ENCODE data around the gene LY6G6F. TPM values are rescaled to one million over a fixed set of nuclear protein-coding genes. Genes with fewer than 3 reads are reported as not detected.

LY6G6F gene
- total RNA-seq, 1 donor from 2014 or later = not detected

DNA sequence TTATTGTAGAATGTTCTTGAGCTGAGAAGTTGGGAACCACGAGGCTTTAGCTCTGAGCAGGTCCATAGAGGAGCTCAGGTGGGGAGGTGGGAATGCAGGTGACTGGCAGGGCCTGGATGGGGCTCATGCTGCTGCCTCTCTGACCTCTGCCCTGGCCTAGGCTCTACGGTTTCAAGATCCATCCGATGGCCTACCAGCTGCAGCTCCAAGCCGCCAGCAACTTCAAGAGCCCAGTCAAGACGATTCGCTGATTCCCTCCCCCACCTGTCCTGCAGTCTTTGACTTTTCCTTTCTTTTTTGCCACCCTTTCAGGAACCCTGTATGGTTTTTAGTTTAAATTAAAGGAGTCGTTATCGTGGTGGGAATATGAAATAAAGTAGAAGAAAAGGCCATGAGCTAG lies 37.0 kb upstream of the LY6G6F start, which contains the start of gene LY6G5B:
TSS of gene LY6G5B (plus strand) at position 301 of the 400 bp plus-strand sequence. CDS start 975 bp downstream, outside the sequence.
- Mint-ChIP-seq H3K27ac (ENCODE audit: unreplicated experiment) (no peak within 1 kb of the TSS), H3K4me1 (ENCODE audit: low read depth, unreplicated experiment) (peaks cover 15% of the 10 kb centered on the region), H3K27me3 (ENCODE audit: low read depth, unreplicated experiment) (no peaks in the 10 kb centered on the region), H3K36me3 (ENCODE audit: low read depth, unreplicated experiment) (peaks cover 18% of the 10 kb centered on the region), H3K9me3 (ENCODE audit: unreplicated experiment) (no peaks in the 10 kb centered on the region), H3K4me3 (ENCODE audit: unreplicated experiment) (no peak within 1 kb of the TSS)
- Histone ChIP-seq H2AFZ (ENCODE audit: low read depth, low read length) (no peak within 1 kb of the TSS), H3K4me1 (ENCODE audit: insufficient read depth, low read length) (peaks cover 7% of the 10 kb centered on the region), H4K20me1 (ENCODE audit: insufficient read depth, low read length) (peaks cover 50% of the 10 kb centered on the region), H3K79me2 (ENCODE audit: insufficient read depth, low read length) (peaks cover 55% of the 10 kb centered on the region), H3K27me3 (ENCODE audit: insufficient read depth, low read length) (no peaks in the 10 kb centered on the region), H3K9me3 (ENCODE audit: insufficient read depth, low read depth, low read length) (no peaks in the 10 kb centered on the region), H3K9ac (ENCODE audit: low read length) (no peak within 1 kb of the TSS), H3K4me2 (ENCODE audit: low read length) (no peak within 1 kb of the TSS), H3K36me3 (ENCODE audit: insufficient read depth, low read length) (peaks cover 45% of the 10 kb centered on the region), H3K4me3 (ENCODE audit: insufficient read depth, low read depth, low read length) (no peak within 1 kb of the TSS), H3K27ac (ENCODE audit: low read depth, low read length) (no peak within 1 kb of the TSS)
- no peak for TF ChIP-seq EZH2 (IDR thresholded peaks at IDR 0.05; ENCODE audit: insufficient read depth, low read length)
- TF ChIP-seq, protein P1, sequence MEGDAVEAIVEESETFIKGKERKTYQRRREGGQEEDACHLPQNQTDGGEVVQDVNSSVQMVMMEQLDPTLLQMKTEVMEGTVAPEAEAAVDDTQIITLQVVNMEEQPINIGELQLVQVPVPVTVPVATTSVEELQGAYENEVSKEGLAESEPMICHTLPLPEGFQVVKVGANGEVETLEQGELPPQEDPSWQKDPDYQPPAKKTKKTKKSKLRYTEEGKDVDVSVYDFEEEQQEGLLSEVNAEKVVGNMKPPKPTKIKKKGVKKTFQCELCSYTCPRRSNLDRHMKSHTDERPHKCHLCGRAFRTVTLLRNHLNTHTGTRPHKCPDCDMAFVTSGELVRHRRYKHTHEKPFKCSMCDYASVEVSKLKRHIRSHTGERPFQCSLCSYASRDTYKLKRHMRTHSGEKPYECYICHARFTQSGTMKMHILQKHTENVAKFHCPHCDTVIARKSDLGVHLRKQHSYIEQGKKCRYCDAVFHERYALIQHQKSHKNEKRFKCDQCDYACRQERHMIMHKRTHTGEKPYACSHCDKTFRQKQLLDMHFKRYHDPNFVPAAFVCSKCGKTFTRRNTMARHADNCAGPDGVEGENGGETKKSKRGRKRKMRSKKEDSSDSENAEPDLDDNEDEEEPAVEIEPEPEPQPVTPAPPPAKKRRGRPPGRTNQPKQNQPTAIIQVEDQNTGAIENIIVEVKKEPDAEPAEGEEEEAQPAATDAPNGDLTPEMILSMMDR (IDR thresholded peaks at IDR 0.05; ENCODE audit: insufficient read depth, low read depth, low read length) = no peak
- DNase-seq (ENCODE audit: low read depth) (no peak), FAIRE-seq (no peak)

DNA sequence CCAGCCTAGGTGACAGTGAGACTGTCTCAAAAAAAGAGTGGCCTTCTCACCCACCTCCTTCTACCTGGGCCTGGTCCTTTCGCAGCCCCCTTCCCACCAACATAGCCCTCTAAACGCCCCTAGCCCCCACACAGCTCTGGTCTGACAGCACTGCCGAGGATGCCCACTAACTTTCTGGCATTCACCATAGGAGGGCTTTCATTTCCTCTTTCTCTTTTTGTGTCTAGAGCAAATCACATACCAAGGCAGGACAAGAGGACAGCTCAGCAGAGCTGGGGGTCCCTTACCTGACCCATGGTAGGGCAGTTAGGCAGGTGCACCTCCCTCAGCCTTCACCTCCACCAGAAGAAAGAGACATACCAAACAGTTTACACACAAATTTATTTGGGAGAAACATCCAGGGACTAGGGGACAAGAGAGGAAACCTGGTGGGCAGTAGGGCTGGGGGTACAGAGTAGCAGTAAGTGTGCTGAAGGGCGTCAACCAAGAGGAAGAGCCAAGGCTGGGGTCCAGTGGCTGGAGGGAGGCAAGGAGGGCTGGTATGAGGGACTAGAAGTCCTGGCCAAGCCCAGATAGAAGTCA lies 30.3 kb upstream of the LY6G6F start:
- no peaks in the 10 kb centered on the region for H3K9me3 Mint-ChIP-seq (ENCODE audit: unreplicated experiment)

More for the DNA sequence above, 30.3 kb upstream of the LY6G6F start:
- Mint-ChIP-seq H3K36me3 (ENCODE audit: low read depth, unreplicated experiment) (peaks cover 7% of the 10 kb centered on the region), H3K4me1 (ENCODE audit: low read depth, unreplicated experiment) (peaks cover 5% of the 10 kb centered on the region), H3K27me3 (ENCODE audit: low read depth, unreplicated experiment) (no peaks in the 10 kb centered on the region), H3K4me3 (ENCODE audit: unreplicated experiment) (no peak overlapping the region), H3K27ac (ENCODE audit: unreplicated experiment) (no peak overlapping the region)
- no peak for TF ChIP-seq EZH2 (IDR thresholded peaks at IDR 0.05; ENCODE audit: insufficient read depth, low read length)
- TF ChIP-seq, protein P1 (IDR thresholded peaks at IDR 0.05; ENCODE audit: insufficient read depth, low read depth, low read length) = no peak
- H3K4me3 ChIP-seq (ENCODE audit: insufficient read depth, low read depth, low read length) = no peak overlapping the region
- no peaks in the 10 kb centered on the region for H3K27me3 ChIP-seq (ENCODE audit: insufficient read depth, low read length)
- H3K27ac ChIP-seq (ENCODE audit: low read depth, low read length) = no peak overlapping the region
- peaks cover 12% of the 10 kb centered on the region for H4K20me1 ChIP-seq (ENCODE audit: insufficient read depth, low read length)
- peaks cover 13% of the 10 kb centered on the region for H3K36me3 ChIP-seq (ENCODE audit: insufficient read depth, low read length)
- peaks cover 9% of the 10 kb centered on the region for H3K4me1 ChIP-seq (ENCODE audit: insufficient read depth, low read length)
- DNase-seq (ENCODE audit: low read depth) = no peak
- no peak overlapping the region for H3K4me2 ChIP-seq (ENCODE audit: low read length)
- FAIRE-seq = no peak
- H2AFZ ChIP-seq (ENCODE audit: low read depth, low read length) = no peak overlapping the region
- H3K9me3 ChIP-seq (ENCODE audit: insufficient read depth, low read depth, low read length) = no peaks in the 10 kb centered on the region
- H3K9ac ChIP-seq (ENCODE audit: low read length) = no peak overlapping the region
- no peaks in the 10 kb centered on the region for H3K79me2 ChIP-seq (ENCODE audit: insufficient read depth, low read length)

Measured in astrocyte (in vitro differentiated cells and primary cell).